Thymus (tissue), 11 donors: ENCODE measurements around the gene KLHDC7B. TPM values are rescaled to one million over a fixed set of nuclear protein-coding genes. Genes with fewer than 3 reads are reported as not detected.

Experiments
- DNase-seq, 9 donors: peaks; one replicate each; pipeline ENCODE4 v3.0.0-alpha.2; 2013; ENCODE audit warnings: low spot score in 9 of 9, low read depth in 6 of 9, missing footprints in 1 of 9
- H3K27ac ChIP-seq, 2 donors: one replicate each; pipeline ENCODE4 v1.5.1; 2013; ENCODE audit warnings: control low read depth in 1 of 2, low read depth in 1 of 2, low read length in 1 of 2, mild to moderate bottlenecking in 1 of 2, moderate library complexity in 1 of 2
- H3K27me3 ChIP-seq, 2 donors: one replicate each; pipeline ENCODE4 v1.5.1; 2013; ENCODE audit warnings: low read length in 1 of 2; ENCODE audit not compliant: control insufficient read depth in 2 of 2, insufficient read depth in 1 of 2
- H3K36me3 ChIP-seq, 2 donors: one replicate each; pipeline ENCODE4 v1.5.1; 2013; ENCODE audit warnings: low read length in 1 of 2, mild to moderate bottlenecking in 1 of 2, moderate library complexity in 1 of 2; ENCODE audit not compliant: control insufficient read depth in 2 of 2, insufficient read depth in 2 of 2
- H3K4me1 ChIP-seq, 2 donors: one replicate each; pipeline ENCODE4 v1.5.1; 2013; ENCODE audit warnings: low read length in 2 of 2; ENCODE audit not compliant: control insufficient read depth in 2 of 2, insufficient read depth in 2 of 2
- H3K4me3 ChIP-seq, 2 donors: one replicate each; pipeline ENCODE4 v1.5.1; 2013; ENCODE audit warnings: low read length in 2 of 2, control low read depth in 1 of 2, mild to moderate bottlenecking in 1 of 2
- H3K9me3 ChIP-seq, 2 donors: one replicate each; pipeline ENCODE4 v1.5.1; 2013; ENCODE audit warnings: low read length in 1 of 2, mild to moderate bottlenecking in 1 of 2; ENCODE audit not compliant: control insufficient read depth in 2 of 2, insufficient read depth in 1 of 2
- WGBS: extraction: QIAGEN DNeasy Blood & Tissue Kit; methylation state at CpG from one replicate; pipeline ENCODE4 v1.1.7; 2013; 5-methylcytosine and 5-hydroxymethylcytosine counted together
- polyA plus RNA-seq: library from polyadenylated mRNA; stranded (reverse); fragments of 200-250 nt; gene quantifications from one replicate; pipeline ENCODE4 v1.2.3, GENCODE V29; 2013
- total RNA-seq: library from RNA; stranded (reverse); fragments of 120-200 nt; gene quantifications from one replicate; pipeline ENCODE4 v1.2.4, GENCODE V29; 2013
- donor health status: healthy.

Gene KLHDC7B
- total and polyA plus RNA-seq, 2 donors = 6.0 to 23.4 TPM

- peaks cover 46 to 58% of the 10 kb centered on the region in 2 donors for H3K27me3 ChIP-seq
- peaks cover 1 to 12% of the 10 kb centered on the region in 2 donors for H3K9me3 ChIP-seq
- H3K4me1 ChIP-seq = peaks cover 21 to 30% of the 10 kb centered on the region in 2 donors
- H3K36me3 ChIP-seq = peaks cover 22% of the 10 kb centered on the region in 2 donors
- peak overlapping the region; percentile 80 to 92 for H3K27ac ChIP-seq
- H3K4me3 ChIP-seq = peak overlapping the region; percentile 51 to 86
- no peak for DNase-seq
- 58% methylated on average over 29 of the region's 29 CpGs for WGBS
These were observed 18.6 kb upstream of the KLHDC7B start for GRCh38 chr22:50526834-50527801.

DNA sequence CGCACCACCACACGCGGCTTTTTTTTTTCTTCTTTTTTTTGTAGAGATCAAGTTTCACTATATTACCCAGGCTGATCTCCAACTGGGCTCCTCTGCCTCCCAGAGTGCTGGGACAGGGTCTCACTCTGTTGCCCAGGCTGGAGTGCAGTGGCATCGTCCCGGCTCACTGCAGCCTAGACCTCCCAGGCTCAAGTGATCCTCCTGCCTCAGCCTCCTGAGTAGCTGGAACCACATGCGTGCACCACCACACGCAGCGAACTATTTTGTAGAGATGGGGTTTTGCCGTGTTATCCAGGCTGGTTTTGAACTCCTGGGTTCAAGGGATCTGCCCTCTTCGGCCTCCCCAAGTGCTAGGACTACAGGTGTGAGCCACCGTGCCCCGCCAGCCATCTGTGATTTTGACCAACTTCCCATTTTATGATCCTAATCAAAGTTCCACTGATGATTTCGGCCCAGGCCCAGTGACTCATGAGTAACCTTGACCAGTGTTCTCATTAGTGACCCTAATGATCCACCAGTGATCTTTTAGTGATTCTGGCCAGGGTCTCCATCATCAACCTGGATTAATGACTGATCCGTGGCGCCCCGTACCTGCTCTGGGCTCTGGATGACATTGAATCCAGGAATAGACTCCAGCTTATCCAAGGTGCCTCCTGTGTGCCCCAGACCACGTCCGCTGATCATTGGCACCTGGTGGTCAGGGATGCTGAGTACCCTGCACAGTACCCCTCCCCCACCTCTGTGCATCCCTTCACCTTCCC, 17.6 kb upstream of the KLHDC7B start:
- Histone ChIP-seq H3K4me3 (no peak overlapping the region), H3K36me3 (peaks cover 12% of the 10 kb centered on the region in 2 donors), H3K27ac (peak overlapping the region in 1 of 2 donors; percentile 18), H3K27me3 (peaks cover 51 to 67% of the 10 kb centered on the region in 2 donors), H3K4me1 (peaks cover 21 to 30% of the 10 kb centered on the region in 2 donors), H3K9me3 (peaks cover 1 to 12% of the 10 kb centered on the region in 2 donors)
- no peak for DNase-seq
- 95% methylated on average over 18 of the region's 18 CpGs for whole genome bisulfite sequencing

- H3K27ac ChIP-seq = peak overlapping the region; percentile 80 to 91
- peaks cover 21 to 29% of the 10 kb centered on the region in 2 donors for H3K4me1 ChIP-seq
- H3K27me3 ChIP-seq = peaks cover 58 to 75% of the 10 kb centered on the region in 2 donors
- peaks cover 4 to 5% of the 10 kb centered on the region in 2 donors for H3K36me3 ChIP-seq
- peaks cover 1 to 12% of the 10 kb centered on the region in 2 donors for H3K9me3 ChIP-seq
- WGBS = 82% methylated on average over 15 of the region's 15 CpGs
- H3K4me3 ChIP-seq = peak overlapping the region; percentile 37 to 50
- no peak for DNase-seq
These were observed 16.9 kb upstream of the KLHDC7B start for GRCh38 chr22:50528682-50529415.

GRCh38 chr22:50529416-50529896, 16.2 kb upstream of the KLHDC7B start:
- DNase-seq = no peak
- H3K4me1 ChIP-seq = peaks cover 18 to 27% of the 10 kb centered on the region in 2 donors

DNA sequence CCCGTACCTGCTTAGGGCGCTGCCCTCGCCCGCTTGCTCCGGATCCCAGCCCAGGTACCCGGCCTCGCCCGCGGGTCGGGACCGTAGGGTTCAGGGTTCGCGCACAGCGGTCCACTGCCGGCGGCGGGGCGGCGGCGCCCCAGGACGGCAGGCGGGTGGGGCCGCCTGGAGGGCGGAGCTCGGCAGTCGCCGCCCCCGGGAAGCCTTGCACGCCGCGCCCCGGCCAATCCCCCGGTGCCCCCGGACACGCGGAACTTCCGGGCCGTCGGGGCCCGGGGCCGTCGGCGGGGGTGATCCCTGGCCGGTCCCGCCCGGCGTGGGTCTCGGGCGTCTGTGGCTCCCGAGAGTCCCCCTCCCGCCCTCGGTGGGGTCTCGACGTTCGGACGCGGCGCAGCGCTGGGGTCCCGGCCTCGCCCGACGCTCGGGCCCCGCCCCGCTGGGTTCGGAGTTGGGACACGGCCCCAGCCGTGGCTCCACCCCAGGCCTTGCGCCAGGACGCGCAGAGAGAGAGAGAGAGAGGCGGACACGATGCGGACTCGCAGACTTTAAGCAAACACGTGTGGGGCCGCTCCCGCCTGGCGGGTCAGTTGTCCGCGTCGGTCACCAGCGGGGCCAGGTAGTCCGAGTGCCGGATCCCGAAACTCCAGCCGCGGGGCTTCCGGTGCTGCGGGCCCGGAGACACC, 15.7 kb upstream of the KLHDC7B start, which contains the start of gene TYMP:
TYMP (minus strand) TSS at position 116 of the 683 bp plus-strand sequence. CDS start 303 bp downstream, outside the sequence.
- Histone ChIP-seq H3K27ac (peak within 1 kb of the TSS; percentile 80 to 97), H3K36me3 (peaks cover 0 to 3% of the 10 kb centered on the region in 2 donors), H3K4me1 (peaks cover 12 to 25% of the 10 kb centered on the region in 2 donors), H3K27me3 (peaks cover 58 to 79% of the 10 kb centered on the region in 2 donors), H3K9me3 (peaks cover 1 to 12% of the 10 kb centered on the region in 2 donors), H3K4me3 (peak within 1 kb of the TSS; percentile 50)
- DNase-seq = peak in 1 of 9 donors; percentile 48
- 2% methylated on average over 92 of the region's 92 CpGs for WGBS

More at GRCh38 chr22:50529416-50529896, 16.2 kb upstream of the KLHDC7B start:
- Histone ChIP-seq H3K36me3 (peaks cover 0 to 3% of the 10 kb centered on the region in 2 donors), H3K27ac (peak overlapping the region; percentile 80 to 91), H3K9me3 (peaks cover 1 to 12% of the 10 kb centered on the region in 2 donors), H3K27me3 (peaks cover 58 to 79% of the 10 kb centered on the region in 2 donors), H3K4me3 (peak overlapping the region; percentile 37 to 50)
- 37% methylated on average over 50 of the region's 50 CpGs for WGBS

DNA sequence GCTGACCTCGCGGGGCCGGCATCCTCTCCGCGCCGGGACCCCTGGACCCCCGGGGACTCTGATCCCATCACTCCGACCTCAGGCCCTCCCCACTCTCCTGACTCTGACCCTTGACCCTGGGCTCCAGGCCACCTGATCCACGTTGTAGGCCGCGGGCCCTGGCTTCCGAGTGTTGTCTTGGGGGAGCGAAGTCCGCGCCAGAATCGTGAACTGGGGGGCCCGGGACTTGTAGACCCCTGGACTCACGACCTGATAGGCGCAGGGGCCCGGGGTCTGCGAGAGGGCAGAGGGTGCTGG, 15.2 kb upstream of the KLHDC7B start:
- Histone ChIP-seq H3K4me1 (peaks cover 11 to 25% of the 10 kb centered on the region in 2 donors), H3K36me3 (peaks cover 0 to 3% of the 10 kb centered on the region in 2 donors), H3K27me3 (peaks cover 58 to 79% of the 10 kb centered on the region in 2 donors), H3K9me3 (peaks cover 1 to 12% of the 10 kb centered on the region in 2 donors), H3K27ac (peak overlapping the region; percentile 67 to 97), H3K4me3 (peak overlapping the region; percentile 50)
- no peak for DNase-seq
- 3% methylated on average over 21 of the region's 21 CpGs for WGBS

DNA sequence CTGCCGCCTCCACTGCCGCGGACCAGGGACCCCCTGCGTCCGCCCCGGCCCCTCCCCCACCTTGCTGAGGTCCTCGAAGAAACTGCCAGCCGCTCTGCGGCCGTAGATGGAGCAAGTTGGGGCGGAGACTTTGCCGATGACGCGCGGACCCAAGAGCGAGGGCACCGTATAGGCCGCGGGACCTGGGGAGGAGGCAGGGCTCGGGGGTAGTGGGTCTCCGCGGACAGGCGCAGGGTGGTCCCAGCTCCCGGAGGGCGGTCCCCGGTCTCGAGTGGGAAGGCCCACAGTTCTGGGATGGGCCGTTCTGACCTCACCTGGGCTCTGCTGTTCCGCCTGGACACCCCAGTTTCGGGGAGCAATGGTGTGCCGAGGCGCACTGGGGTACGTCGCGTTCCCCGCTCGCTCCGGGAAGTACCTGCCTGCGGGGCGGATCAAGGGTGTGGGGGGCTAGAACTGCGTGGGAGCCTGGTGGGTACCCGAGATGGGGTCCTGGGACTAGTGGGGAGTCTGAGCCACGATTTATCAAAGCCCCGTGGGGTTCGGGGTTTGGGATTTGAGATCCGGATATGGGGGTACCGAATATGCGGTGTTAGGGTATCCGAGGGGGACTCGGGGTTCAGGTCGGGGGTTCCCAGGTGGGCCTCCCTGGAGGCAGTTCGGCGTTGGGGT, 14.7 kb upstream of the KLHDC7B start:
- Histone ChIP-seq H3K4me1 (peaks cover 11 to 28% of the 10 kb centered on the region in 2 donors), H3K27me3 (peaks cover 58 to 79% of the 10 kb centered on the region in 2 donors), H3K9me3 (peaks cover 1 to 12% of the 10 kb centered on the region in 2 donors), H3K4me3 (peak overlapping the region; percentile 50), H3K27ac (peak overlapping the region; percentile 67 to 97), H3K36me3 (peaks cover 0 to 3% of the 10 kb centered on the region in 2 donors)
- 5% methylated on average over 53 of the region's 53 CpGs for WGBS
- peak in 1 of 9 donors; percentile 59 for DNase-seq
